Activated CD4-positive, alpha-beta T cell treated with anti-CD3 and anti-CD28 coated beads, Interleukin-2, amount 50 U/mL, for 24 hours (primary cell): ENCODE data around the gene RNF6.

Source experiments
- DNase-seq, 2 donors: peaks; one replicate each; pipeline ENCODE4 v3.0.0-alpha.2; 2020; ENCODE audit warnings: low read depth in 1 of 2, low spot score in 1 of 2

The RNF6 gene

DNA sequence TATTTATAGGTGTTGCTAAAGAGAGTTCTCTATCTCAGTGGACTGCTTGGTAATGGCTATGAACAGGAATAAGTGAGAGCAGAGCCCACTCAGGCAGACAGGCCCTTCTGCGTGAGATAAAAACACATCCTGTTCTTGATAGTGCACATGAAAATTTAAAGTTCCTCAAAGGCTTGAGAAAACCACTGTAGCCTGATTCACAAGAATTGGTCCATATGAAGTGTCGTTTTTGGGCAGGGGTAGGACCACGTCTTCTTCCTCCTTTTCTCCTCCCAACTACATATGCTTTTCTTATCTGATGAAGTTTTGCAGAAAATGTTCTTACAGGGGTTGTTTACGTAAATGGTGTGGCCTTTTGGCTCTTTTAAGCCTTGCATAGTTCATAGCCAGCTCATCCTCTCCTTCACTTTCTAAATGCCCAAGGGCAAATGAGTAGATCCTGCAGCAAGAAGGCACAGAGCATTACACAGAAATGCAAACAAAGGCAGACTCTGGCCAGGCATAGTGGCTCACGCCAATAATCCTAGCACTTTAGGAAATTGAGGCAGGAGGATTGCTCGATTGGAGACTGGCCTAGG, 53.8 kb downstream of the RNF6 start:
- no peak for DNase-seq

DNA sequence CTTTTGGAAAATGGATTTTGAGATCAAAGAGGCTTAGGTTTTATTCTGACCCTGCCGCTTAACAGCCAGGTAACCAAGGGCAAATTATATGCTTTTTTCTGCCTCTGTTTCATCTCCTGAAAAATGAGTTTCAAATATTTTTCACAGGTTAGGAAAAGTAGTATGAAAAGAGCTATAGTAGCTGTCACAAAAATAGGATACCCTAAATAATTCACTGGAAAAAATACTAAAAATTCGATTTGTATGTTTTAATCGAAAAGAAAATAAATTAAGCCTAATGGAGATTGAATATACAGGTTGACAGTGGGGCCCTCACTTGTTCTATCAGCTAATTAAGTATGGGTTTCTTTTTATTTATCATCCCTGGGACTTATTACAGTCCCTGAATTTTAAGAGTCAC, 58.3 kb downstream of the RNF6 start:
- no peak for DNase-seq
